Ishikawa (cell line): ENCODE measurements around the gene RAB31.

Experiments
- CEBPB ChIP-seq: IDR thresholded peaks from 2 replicates; pipeline ENCODE4 v1.6.1; 2012
- CREB1 ChIP-seq: IDR thresholded peaks from 2 replicates; pipeline ENCODE4 v1.6.1; 2012; ENCODE audit warnings: low read depth
- EGR1 ChIP-seq: IDR thresholded peaks from 2 replicates; pipeline ENCODE4 v1.6.1; 2012
- EP300 ChIP-seq: IDR thresholded peaks from 2 replicates; pipeline ENCODE4 v1.6.1; 2012; ENCODE audit warnings: borderline replicate concordance
- FOXM1 ChIP-seq: IDR thresholded peaks from 2 replicates; pipeline ENCODE4 v1.6.1; 2012; ENCODE audit warnings: low read depth, borderline replicate concordance
- MAX ChIP-seq: IDR thresholded peaks from 2 replicates; pipeline ENCODE4 v1.6.1; 2012
- NFIC ChIP-seq: IDR thresholded peaks from 2 replicates; pipeline ENCODE4 v1.6.1; 2012
- RAD21 ChIP-seq: IDR thresholded peaks from 2 replicates; pipeline ENCODE4 v1.6.1; 2012; ENCODE audit warnings: low read depth
- REST ChIP-seq: IDR thresholded peaks from 2 replicates; pipeline ENCODE4 v1.6.1; 2012; ENCODE audit warnings: low read depth, mild to moderate bottlenecking
- TAF1 ChIP-seq: IDR thresholded peaks from 2 replicates; pipeline ENCODE4 v1.6.1; 2012; ENCODE audit warnings: low read depth, mild to moderate bottlenecking
- TEAD4 ChIP-seq: IDR thresholded peaks from 2 replicates; pipeline ENCODE4 v1.6.1; 2012
- ZBTB7A ChIP-seq: IDR thresholded peaks from 2 replicates; pipeline ENCODE4 v1.6.1; 2012; ENCODE audit warnings: low read depth
- TF ChIP-seq, protein P1 (sequence below): IDR thresholded peaks from 2 replicates; pipeline ENCODE4 v1.6.1; 2012

- no peak for TF ChIP-seq ZBTB7A
- no peak for TF ChIP-seq RAD21
- no peak for TF ChIP-seq TAF1
- no peak for TF ChIP-seq EGR1
- TF ChIP-seq CREB1: no peak
- no peak for TF ChIP-seq EP300
- TF ChIP-seq NFIC: no peak
- no peak for TF ChIP-seq REST
- TF ChIP-seq TEAD4: no peak
- TF ChIP-seq, protein P1, sequence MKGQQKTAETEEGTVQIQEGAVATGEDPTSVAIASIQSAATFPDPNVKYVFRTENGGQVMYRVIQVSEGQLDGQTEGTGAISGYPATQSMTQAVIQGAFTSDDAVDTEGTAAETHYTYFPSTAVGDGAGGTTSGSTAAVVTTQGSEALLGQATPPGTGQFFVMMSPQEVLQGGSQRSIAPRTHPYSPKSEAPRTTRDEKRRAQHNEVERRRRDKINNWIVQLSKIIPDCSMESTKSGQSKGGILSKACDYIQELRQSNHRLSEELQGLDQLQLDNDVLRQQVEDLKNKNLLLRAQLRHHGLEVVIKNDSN: no peak
- TF ChIP-seq MAX: no peak
- no peak for TF ChIP-seq CEBPB
- TF ChIP-seq FOXM1: no peak
These were observed 1.3 kb downstream of the RAB31 start for GRCh38 chr18:9709304-9709877.
